Kidney epithelial cell (primary cell): Measurements from ENCODE around the gene PLCG2. TPM values are rescaled to one million over a fixed set of nuclear protein-coding genes. Genes with fewer than 3 reads are reported as not detected.

Source experiments
- DNase-seq: peaks from one replicate; pipeline ENCODE4 v3.0.0-alpha.2; 2010; ENCODE audit warnings: low read depth
- H3K27me3 ChIP-seq: 2 replicates; pipeline ENCODE4 v1.6.0; 2011; ENCODE audit warnings: low read length; ENCODE audit not compliant: control insufficient read depth, insufficient read depth
- H3K36me3 ChIP-seq: 2 replicates; pipeline ENCODE4 v1.5.1; 2011; ENCODE audit warnings: low read length; ENCODE audit not compliant: control insufficient read depth, insufficient read depth
- H3K4me3 ChIP-seq: 2 replicates; pipeline ENCODE4 v1.5.1; 2011; ENCODE audit warnings: low read depth, mild to moderate bottlenecking, control low read depth, low read length
- CTCF ChIP-seq: IDR thresholded peaks from 2 replicates; pipeline ENCODE4 v1.5.1; 2011; ENCODE audit warnings: mild to moderate bottlenecking, moderate library complexity, low read length, control low read depth, inconsistent platforms; ENCODE audit not compliant: insufficient read depth, poor library complexity, severe bottlenecking
- total RNA-seq: library from RNA; depleted of rRNA; stranded (reverse); fragments of >200 nt; gene quantifications from 2 replicates; pipeline ENCODE4 v1.2.3, GENCODE V29; 2015

Gene PLCG2
- 12.3 and 17.3 TPM in 2 replicates for total RNA-seq

- DNase-seq = no peak
- Histone ChIP-seq H3K4me3 (peak within 1 kb of the TSS; percentile 59), H3K36me3 (no peaks in the 10 kb centered on the region), H3K27me3 (peaks cover 18% of the 10 kb centered on the region)
- no peak for TF ChIP-seq CTCF
These were observed at the start of gene PLCG2 for GRCh38 chr16:81778861-81779535. Gene PLCG2 (plus strand): TSS chr16:81779291. CDS start chr16:81785990, 6,699 bp downstream.

DNA sequence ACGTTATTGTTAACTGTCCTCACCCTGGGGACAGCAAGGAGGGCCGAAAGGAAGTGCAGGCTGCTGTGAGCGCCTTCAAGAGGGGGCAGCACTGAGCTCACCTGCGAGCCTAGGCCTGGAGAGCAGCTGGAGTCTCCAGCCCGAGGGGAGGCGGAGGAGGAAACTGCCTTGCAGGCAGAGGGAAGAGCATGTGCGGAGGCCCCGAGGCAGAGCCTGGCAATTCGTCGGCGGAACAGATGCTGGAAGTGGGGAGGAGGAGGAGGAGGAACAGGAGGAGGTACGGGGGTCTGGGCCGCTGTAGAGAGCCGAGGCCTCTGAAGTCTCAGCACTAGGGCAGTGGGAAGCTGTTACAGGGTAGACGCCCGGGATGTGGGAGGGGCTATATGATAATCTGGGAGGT lies 49.6 kb upstream of the PLCG2 start:
- Histone ChIP-seq H3K36me3 (no peaks in the 10 kb centered on the region), H3K4me3 (no peak overlapping the region), H3K27me3 (peaks cover 4% of the 10 kb centered on the region)
- TF ChIP-seq CTCF = no peak
- DNase-seq = no peak

GRCh38 chr16:81730090-81731051 lies 48.7 kb upstream of the PLCG2 start:
- Histone ChIP-seq H3K4me3 (peak overlapping the region; percentile 26), H3K27me3 (no peaks in the 10 kb centered on the region), H3K36me3 (no peaks in the 10 kb centered on the region)
- peak; percentile 61 for TF ChIP-seq CTCF
- DNase-seq = peak; percentile 69

GRCh38 chr16:81731649-81732048 lies 47.4 kb upstream of the PLCG2 start:
- no peaks in the 10 kb centered on the region for H3K36me3 ChIP-seq
- H3K27me3 ChIP-seq = no peaks in the 10 kb centered on the region

GRCh38 chr16:81732699-81733098 lies 46.4 kb upstream of the PLCG2 start:
- DNase-seq = no peak
- Histone ChIP-seq H3K36me3 (no peaks in the 10 kb centered on the region), H3K27me3 (no peaks in the 10 kb centered on the region), H3K4me3 (no peak overlapping the region)
- no peak for TF ChIP-seq CTCF

More at GRCh38 chr16:81731649-81732048, 47.4 kb upstream of the PLCG2 start:
- DNase-seq = no peak
- no peak overlapping the region for H3K4me3 ChIP-seq
- no peak for TF ChIP-seq CTCF
